ENCODE measurements around the gene PAXX.

The PAXX gene

GRCh38 chr9:137018761-137019559 is 26.7 kb downstream of the PAXX start:
- no peak for DNase-seq

GRCh38 chr9:137019891-137020683 is 27.9 kb downstream of the PAXX start:
- DNase-seq = no peak

- peak in 1 of 14 donors; percentile 43 for DNase-seq
These were observed 28.7 kb downstream of the PAXX start for GRCh38 chr9:137020771-137021567.

- DNase-seq = no peak
These were observed 29.4 kb downstream of the PAXX start for GRCh38 chr9:137021568-137021978.

GRCh38 chr9:137021979-137022661 is 29.9 kb downstream of the PAXX start:
- peak in 11 of 14 donors; percentile 42 to 92 (median 71) for DNase-seq

- no peak for DNase-seq
These were observed 30.4 kb downstream of the PAXX start for GRCh38 chr9:137022662-137023008.

GRCh38 chr9:137023157-137023556 is 30.9 kb downstream of the PAXX start:
- DNase-seq = peak in 1 of 14 donors; percentile 43

GRCh38 chr9:137023583-137023991 is 31.4 kb downstream of the PAXX start:
- DNase-seq = peak in 6 of 14 donors; percentile 43 to 79 (median 61)

- DNase-seq = peak in 13 of 14 donors; percentile 73 to 98 (median 92)
These were observed 33.3 kb downstream of the PAXX start for GRCh38 chr9:137025517-137025966.

GRCh38 chr9:137026384-137026783 is 34.2 kb downstream of the PAXX start:
- DNase-seq = peak in 2 of 14 donors; percentile 42 to 48

GRCh38 chr9:137026828-137027227 is 34.6 kb downstream of the PAXX start:
- DNase-seq = peak in 4 of 14 donors; percentile 48 to 68 (median 55)

GRCh38 chr9:137027369-137028262 is 35.4 kb downstream of the PAXX start, which contains the start of gene ABCA2:
TSS of gene ABCA2 (minus strand) at chr9:137028237. CDS start at chr9:137028140, 97 bp downstream.
- peak in 4 of 14 donors; percentile 33 to 67 (median 53) for DNase-seq

GRCh38 chr9:137028263-137029057 is 36.2 kb downstream of the PAXX start:
- peak in 12 of 14 donors; percentile 42 to 84 (median 51) for DNase-seq

- DNase-seq = peak in 12 of 14 donors; percentile 45 to 78 (median 67)
These were observed 37.1 kb downstream of the PAXX start for GRCh38 chr9:137029058-137029936.

- DNase-seq = no peak
These were observed 37.8 kb downstream of the PAXX start for GRCh38 chr9:137030006-137030405.

GRCh38 chr9:137030538-137031527 is 38.6 kb downstream of the PAXX start:
- peak in 1 of 14 donors; percentile 35 for DNase-seq

- no peak for DNase-seq
These were observed 39.9 kb downstream of the PAXX start, which contains the start of gene FUT7 for GRCh38 chr9:137031904-137032640. TSS of gene FUT7 (minus strand) at chr9:137032088. CDS start at chr9:137031991, 97 bp downstream.
